GM12878 (cell line): ENCODE data around the gene RNF166. TPM values are rescaled to one million over a fixed set of nuclear protein-coding genes. Genes with fewer than 3 reads are reported as not detected.

Source experiments
- BACH1 ChIP-seq: fragments of 450-650 bp; IDR thresholded peaks from 2 replicates; pipeline ENCODE4 v1.6.1; 2017; ENCODE audit warnings: mild to moderate bottlenecking, borderline replicate concordance
- CHD2 ChIP-seq: IDR thresholded peaks from 2 replicates; pipeline ENCODE4 v1.6.1; 2011; ENCODE audit warnings: low read depth, low read length, improper control_type of control experiment, borderline replicate concordance
- CREB1 ChIP-seq: IDR thresholded peaks from 2 replicates; pipeline ENCODE4 v1.6.1; 2012; ENCODE audit warnings: low read depth, mild to moderate bottlenecking, inconsistent platforms
- EGR1 ChIP-seq, 2 experiments: IDR thresholded peaks; 1 replicate in 1 of 2; 2 replicates in 1 of 2; pipeline ENCODE4 v1.6.1; 2011 to 2012; ENCODE audit warnings: low read depth in 2 of 2, low read length in 2 of 2, borderline replicate concordance in 1 of 2, mild to moderate bottlenecking in 1 of 2, moderate library complexity in 1 of 2
- GATAD2B ChIP-seq: fragments of 450-650 bp; conservative IDR thresholded peaks from 2 replicates; pipeline ENCODE4 v1.6.1; 2017; ENCODE audit warnings: low read depth, mild to moderate bottlenecking, moderate library complexity
- LARP7 ChIP-seq: fragments of 450-650 bp; IDR thresholded peaks from 2 replicates; pipeline ENCODE4 v1.6.1; 2017; ENCODE audit warnings: mild to moderate bottlenecking
- MYC ChIP-seq: IDR thresholded peaks from 2 replicates; pipeline ENCODE4 v1.6.1; 2011; ENCODE audit warnings: mild to moderate bottlenecking, low read length, moderate library complexity, inconsistent platforms; ENCODE audit not compliant: insufficient read depth, insufficient replicate concordance, insufficient read length, severe bottlenecking
- NFIC ChIP-seq: IDR thresholded peaks from 2 replicates; pipeline ENCODE4 v1.6.1; 2012; ENCODE audit warnings: low read depth, mild to moderate bottlenecking, inconsistent platforms, low read length, moderate library complexity
- NR2F1 ChIP-seq: fragments of 450-650 bp; conservative IDR thresholded peaks from 2 replicates; pipeline ENCODE4 v1.6.1; 2017; ENCODE audit warnings: mild to moderate bottlenecking
- PAX8 ChIP-seq: fragments of 450-650 bp; IDR thresholded peaks from 2 replicates; pipeline ENCODE4 v1.6.1; 2017; ENCODE audit warnings: mild to moderate bottlenecking, moderate library complexity
- POU2F2 ChIP-seq: IDR thresholded peaks from 3 replicates; pipeline ENCODE4 v1.6.1; 2011; ENCODE audit warnings: low read depth, mild to moderate bottlenecking, low read length, borderline replicate concordance
- RB1 ChIP-seq: fragments of 450-650 bp; formaldehyde crosslinking; IDR thresholded peaks from 2 replicates; pipeline ENCODE4 v1.6.1; 2017; ENCODE audit warnings: mild to moderate bottlenecking, borderline replicate concordance
- SP1 ChIP-seq: IDR thresholded peaks from one replicate; pipeline ENCODE4 v1.6.1; 2011; ENCODE audit warnings: low read depth, low read length
- SRF ChIP-seq, 2 experiments: IDR thresholded peaks; 2 replicates each; pipeline ENCODE4 v1.6.1; 2011; ENCODE audit warnings: low read depth in 2 of 2, low read length in 2 of 2, mild to moderate bottlenecking in 1 of 2, moderate library complexity in 1 of 2
- ZNF217 ChIP-seq: fragments of 450-650 bp; IDR thresholded peaks from 2 replicates; pipeline ENCODE4 v1.6.1; 2017; ENCODE audit warnings: antibody characterized with exemption, mild to moderate bottlenecking
- ZNF592 ChIP-seq: fragments of 450-650 bp; IDR thresholded peaks from 2 replicates; pipeline ENCODE4 v1.6.1; 2017; ENCODE audit warnings: mild to moderate bottlenecking, moderate library complexity
- polyA plus RNA-seq, 11 experiments: library from polyadenylated mRNA; depleted of rRNA in 4 of 11; unstranded in 6 of 11; stranded (reverse) in 5 of 11; fragments of >200 nt; fragmentation: Nextera tagmentation in 4 of 11; fragmentation: Illumina TruSeq in 1 of 11; extraction: Ambion mirVana in 4 of 11; extraction: Trizol in 1 of 11; gene quantifications; 1 replicate in 1 of 11; 2 replicates in 10 of 11; pipeline versions ENCODE4 v1.2.1 to v1.2.3, GENCODE V29; 2011 to 2016; ENCODE audit warnings: inconsistent platforms in 2 of 11, missing spikeins in 2 of 11, low read depth in 1 of 11
- total RNA-seq, 4 experiments: library from RNA; depleted of rRNA in 3 of 4; stranded (reverse); fragments of >200 nt in 3 of 4; fragmentation: Illumina TruSeq in 1 of 4; extraction: Trizol in 1 of 4; gene quantifications; 2 replicates each; pipeline versions ENCODE4 v1.2.1 to v1.2.3, GENCODE V29; 2013 to 2021
- TF ChIP-seq, protein P1 (sequence below): fragments of 450-650 bp; IDR thresholded peaks from 2 replicates; pipeline ENCODE4 v1.6.1; 2017; ENCODE audit warnings: mild to moderate bottlenecking, moderate library complexity

The RNF166 gene
- total and polyA plus RNA-seq, 10 of the 15 experiments (the other 5 are each of a cell fraction or from before 2014, with no cell fraction given): 0.48 to 32.8 (median 12.1) TPM

GRCh38 chr16:88737298-88738150 is 31.3 kb upstream of the RNF166 start (continued):
- TF ChIP-seq ZNF217 (no peak), MYC (no peak), NFIC (no peak), BACH1 (peak; percentile 58; the same call in 1 of the 2 replicates), SP1 (peak; percentile 37), ZNF592 (peak; percentile 85), RB1 (peak; percentile 51; the same call in 1 of the 2 replicates), SRF (IDR thresholded peaks at IDR 0.05; ENCODE audit: low read depth in 2 of 2, low read length in 2 of 2) (no peak), GATAD2B (peak; percentile 92), LARP7 (peak; percentile 72), PAX8 (no peak), EGR1 (IDR thresholded peaks at IDR 0.05; ENCODE audit: borderline replicate concordance in 1 of 2, low read depth in 2 of 2, low read length in 2 of 2) (peak in 1 of 2 experiments; percentile 25; a peak in 1 of 3 replicates), CREB1 (no peak), POU2F2 (0 out of 3 replicates have a peak, but pooled peaks have one; percentile 27), CHD2 (peak; percentile 73), NR2F1 (peak; percentile 69; the same call in 1 of the 2 replicates)
- TF ChIP-seq, protein P1, sequence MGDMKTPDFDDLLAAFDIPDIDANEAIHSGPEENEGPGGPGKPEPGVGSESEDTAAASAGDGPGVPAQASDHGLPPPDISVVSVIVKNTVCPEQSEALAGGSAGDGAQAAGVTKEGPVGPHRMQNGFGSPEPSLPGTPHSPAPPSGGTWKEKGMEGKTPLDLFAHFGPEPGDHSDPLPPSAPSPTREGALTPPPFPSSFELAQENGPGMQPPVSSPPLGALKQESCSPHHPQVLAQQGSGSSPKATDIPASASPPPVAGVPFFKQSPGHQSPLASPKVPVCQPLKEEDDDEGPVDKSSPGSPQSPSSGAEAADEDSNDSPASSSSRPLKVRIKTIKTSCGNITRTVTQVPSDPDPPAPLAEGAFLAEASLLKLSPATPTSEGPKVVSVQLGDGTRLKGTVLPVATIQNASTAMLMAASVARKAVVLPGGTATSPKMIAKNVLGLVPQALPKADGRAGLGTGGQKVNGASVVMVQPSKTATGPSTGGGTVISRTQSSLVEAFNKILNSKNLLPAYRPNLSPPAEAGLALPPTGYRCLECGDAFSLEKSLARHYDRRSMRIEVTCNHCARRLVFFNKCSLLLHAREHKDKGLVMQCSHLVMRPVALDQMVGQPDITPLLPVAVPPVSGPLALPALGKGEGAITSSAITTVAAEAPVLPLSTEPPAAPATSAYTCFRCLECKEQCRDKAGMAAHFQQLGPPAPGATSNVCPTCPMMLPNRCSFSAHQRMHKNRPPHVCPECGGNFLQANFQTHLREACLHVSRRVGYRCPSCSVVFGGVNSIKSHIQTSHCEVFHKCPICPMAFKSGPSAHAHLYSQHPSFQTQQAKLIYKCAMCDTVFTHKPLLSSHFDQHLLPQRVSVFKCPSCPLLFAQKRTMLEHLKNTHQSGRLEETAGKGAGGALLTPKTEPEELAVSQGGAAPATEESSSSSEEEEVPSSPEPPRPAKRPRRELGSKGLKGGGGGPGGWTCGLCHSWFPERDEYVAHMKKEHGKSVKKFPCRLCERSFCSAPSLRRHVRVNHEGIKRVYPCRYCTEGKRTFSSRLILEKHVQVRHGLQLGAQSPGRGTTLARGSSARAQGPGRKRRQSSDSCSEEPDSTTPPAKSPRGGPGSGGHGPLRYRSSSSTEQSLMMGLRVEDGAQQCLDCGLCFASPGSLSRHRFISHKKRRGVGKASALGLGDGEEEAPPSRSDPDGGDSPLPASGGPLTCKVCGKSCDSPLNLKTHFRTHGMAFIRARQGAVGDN: peak; percentile 30; the same call in 1 of the 2 replicates
